HL-60 (cell line): ENCODE data around the gene PPP1R8.
"Not testable (repeated sequence)": the region's sequence is repeated elsewhere in the genome, so short reads cannot be mapped to it uniquely, and the experiment has no call there.

Source experiments
- DNase-seq, 2 experiments: peaks; one replicate each; pipeline ENCODE4 v3.0.0-alpha.2; 2010 to 2020; ENCODE audit warnings: low read depth in 1 of 2, low spot score in 1 of 2
- H3K27ac ChIP-seq: fragments of 250-450 bp; sonication (Bioruptor Pico); replicated peaks from 2 replicates; pipeline ENCODE4 v1.5.1; 2020; ENCODE audit warnings: mild to moderate bottlenecking, moderate library complexity
- H3K27me3 ChIP-seq: fragments of 250-450 bp; sonication (Bioruptor Pico); 2 replicates; pipeline ENCODE4 v1.5.1; 2021; ENCODE audit warnings: mild to moderate bottlenecking, moderate library complexity; ENCODE audit not compliant: insufficient read depth, poor library complexity, severe bottlenecking
- H3K4me3 ChIP-seq: replicated peaks from 2 replicates; pipeline ENCODE4 v1.5.1; 2011; ENCODE audit warnings: mild to moderate bottlenecking, control low read depth, low read length; ENCODE audit not compliant: insufficient read depth
- CTCF ChIP-seq: IDR thresholded peaks from one replicate; pipeline ENCODE4 v1.5.1; 2011; ENCODE audit warnings: low read length, control low read depth, inconsistent platforms; ENCODE audit not compliant: insufficient read depth
- GABPA ChIP-seq: IDR thresholded peaks from 2 replicates; pipeline ENCODE4 v1.6.1; 2012; ENCODE audit warnings: low read depth
- POLR2AphosphoS5 ChIP-seq: IDR thresholded peaks from 2 replicates; pipeline ENCODE4 v1.6.1; 2012; ENCODE audit warnings: low read depth
- REST ChIP-seq: IDR thresholded peaks from 2 replicates; pipeline ENCODE4 v1.6.1; 2012; ENCODE audit warnings: low read depth; ENCODE audit not compliant: insufficient replicate concordance
- SPI1 ChIP-seq: IDR thresholded peaks from 2 replicates; pipeline ENCODE4 v1.6.1; 2012; ENCODE audit warnings: low read depth, mild to moderate bottlenecking, borderline replicate concordance

PPP1R8 gene

GRCh38 chr1:27868932-27869718, 38.5 kb downstream of the PPP1R8 start:
- DNase-seq, result peak; percentile 70 to 75
- TF ChIP-seq SPI1, result peak; percentile 81
- no peak for TF ChIP-seq CTCF
- no peak for TF ChIP-seq GABPA
- no peak for TF ChIP-seq REST
- TF ChIP-seq POLR2AphosphoS5, result 0 out of 2 replicates have a peak, but pooled peaks have one; percentile 18
- Histone ChIP-seq H3K27me3 (no peaks in the 10 kb centered on the region), H3K4me3 (peak overlapping the region; percentile 29), H3K27ac (peak overlapping the region; percentile 51)

GRCh38 chr1:27869719-27870085, 39.1 kb downstream of the PPP1R8 start:
- H3K27ac ChIP-seq, result peak overlapping the region; percentile 51
- no peak for DNase-seq
- TF ChIP-seq POLR2AphosphoS5, result no peak
- no peak for TF ChIP-seq SPI1
- no peak for TF ChIP-seq REST
- no peak for TF ChIP-seq GABPA
- no peak for TF ChIP-seq CTCF
- no peaks in the 10 kb centered on the region for H3K27me3 ChIP-seq
- peak overlapping the region; percentile 29; the same call in 1 of the 2 replicates for H3K4me3 ChIP-seq

GRCh38 chr1:27871076-27871475, 40.5 kb downstream of the PPP1R8 start:
- not testable (repeated sequence) for H3K27ac ChIP-seq

GRCh38 chr1:27872059-27872801, 41.6 kb downstream of the PPP1R8 start, which contains the start of gene THEMIS2:
Gene THEMIS2, plus strand, starts transcription at chr1:27872544. Its CDS starts 28 bp downstream, at chr1:27872572.
- Histone ChIP-seq H3K4me3 (peak within 1 kb of the TSS; percentile 95), H3K27me3 (no peaks in the 10 kb centered on the region), H3K27ac (peak within 1 kb of the TSS; percentile 82)
- no peak for TF ChIP-seq GABPA
- TF ChIP-seq REST, result no peak
- no peak for TF ChIP-seq SPI1
- TF ChIP-seq CTCF, result no peak
- no peak for TF ChIP-seq POLR2AphosphoS5
- peak; percentile 62 to 63 for DNase-seq

More at GRCh38 chr1:27871076-27871475, 40.5 kb downstream of the PPP1R8 start:
- DNase-seq, H3K27me3 ChIP-seq, H3K4me3 ChIP-seq: not testable (repeated sequence)
